PC-9 (cell line): ENCODE results near the gene SNORC. TPM values are rescaled to one million over a fixed set of nuclear protein-coding genes. Genes with fewer than 3 reads are reported as not detected.
"Not testable (repeated sequence)": the region's sequence is repeated elsewhere in the genome, so short reads cannot be mapped to it uniquely, and the experiment has no call there.

Experiments used
- BruUV-seq: library from RNA; stranded (reverse); fragments of 400-500 nt; replicated peaks from 2 replicates; lab custom pipeline; 2021; lab: Mats Ljungman, UMichigan
- CTCF ChIA-PET: fragments of 300-600 bp; sonication (Branson Sonifier 250); formaldehyde crosslinking; loops from one replicate; lab custom pipeline; 2022; ENCODE audit warnings: antibody characterized with exemption; lab: Charles Lee
- POLR2A ChIA-PET: fragments of 300-600 bp; sonication (Branson Sonifier 250); formaldehyde crosslinking; loops from one replicate; lab custom pipeline; 2022; ENCODE audit warnings: antibody characterized with exemption; ENCODE audit not compliant: unreplicated experiment; lab: Charles Lee
- DNase-seq, 2 experiments: peaks; one replicate each; pipeline versions ENCODE4 v3.0.0 to v3.0.0-alpha.2; 2015 to 2022; ENCODE audit warnings: mixed read lengths in 1 of 2
- H2AFZ ChIP-seq: fragments of 200-600 bp; sonication (generic); 2 replicates; pipeline ENCODE4 v1.8.1; 2017; ENCODE audit warnings: antibody characterized with exemption
- H3F3A ChIP-seq: fragments of 200-600 bp; sonication (generic); 2 replicates; pipeline ENCODE4 v1.8.1; 2017; ENCODE audit warnings: antibody characterized with exemption, mild to moderate bottlenecking, low read depth; ENCODE audit not compliant: insufficient read depth
- H3K27ac ChIP-seq: fragments of 200-600 bp; sonication (generic); 2 replicates; pipeline ENCODE4 v1.6.1; 2016; ENCODE audit warnings: mixed run types
- H3K27me3 ChIP-seq: fragments of 200-600 bp; sonication (generic); 2 replicates; pipeline ENCODE4 v1.6.1; 2016; ENCODE audit warnings: low read depth, mixed run types; ENCODE audit not compliant: insufficient read depth
- H3K36me3 ChIP-seq: fragments of 200-600 bp; sonication (generic); 2 replicates; pipeline ENCODE4 v1.6.1; 2016; ENCODE audit warnings: low read depth, mixed run types
- H3K4me1 ChIP-seq: fragments of 200-600 bp; sonication (generic); replicated peaks from 2 replicates; pipeline ENCODE4 v1.6.1; 2016; ENCODE audit warnings: mixed run types; ENCODE audit not compliant: insufficient read depth
- H3K4me2 ChIP-seq: fragments of 200-600 bp; sonication (generic); 2 replicates; pipeline ENCODE4 v1.6.1; 2017; ENCODE audit warnings: mixed run types
- H3K4me3 ChIP-seq: fragments of 200-600 bp; sonication (generic); 2 replicates; pipeline ENCODE4 v1.6.1; 2016; ENCODE audit warnings: mixed run types
- H3K79me2 ChIP-seq: fragments of 200-600 bp; sonication (generic); 2 replicates; pipeline ENCODE4 v1.6.1; 2017; ENCODE audit warnings: low read depth, mixed run types
- H3K9me2 ChIP-seq: fragments of 200-600 bp; sonication (generic); 2 replicates; pipeline ENCODE4 v1.8.1; 2017; ENCODE audit warnings: mild to moderate bottlenecking; ENCODE audit not compliant: insufficient read depth
- H3K9me3 ChIP-seq: fragments of 200-600 bp; sonication (generic); 2 replicates; pipeline ENCODE4 v1.8.1; 2016; ENCODE audit warnings: low read depth; ENCODE audit not compliant: insufficient read depth
- H4K20me1 ChIP-seq: fragments of 200-600 bp; sonication (generic); 2 replicates; pipeline ENCODE4 v1.8.1; 2017; ENCODE audit not compliant: insufficient read depth
- CTCF ChIP-seq: fragments of 200-600 bp; sonication (generic); conservative IDR thresholded peaks from 2 replicates; pipeline ENCODE4 v1.6.1; 2017; ENCODE audit warnings: mixed run types, antibody characterized with exemption, mild to moderate bottlenecking, moderate library complexity
- EZH2 ChIP-seq: fragments of 200-600 bp; sonication (generic); IDR thresholded peaks from 2 replicates; pipeline ENCODE4 v1.8.0; 2017; ENCODE audit warnings: antibody characterized with exemption, low read depth
- intact Hi-C: fragments of 100-400 bp; cut with micrococcal nuclease; formaldehyde crosslinking; loops from one replicate; pipeline ENCODE4 v1.10.0; 2022; ENCODE audit not compliant: unreplicated experiment
- total RNA-seq: library from RNA; stranded (reverse); gene quantifications from 2 replicates; pipeline ENCODE4 v1.2.3, GENCODE V29; 2021

Gene SNORC
- total RNA-seq, 1 experiment from 2014 or later: 10.4 TPM

- BruUV-seq, POLR2A ChIA-PET, H3K79me2 ChIP-seq, intact Hi-C loops, H3K4me2 ChIP-seq, H3K9me3 ChIP-seq, H3K27me3 ChIP-seq, H3F3A ChIP-seq, H4K20me1 ChIP-seq, H3K9me2 ChIP-seq, DNase-seq, H2AFZ ChIP-seq, H3K4me3 ChIP-seq, CTCF ChIA-PET, H3K27ac ChIP-seq, H3K36me3 ChIP-seq: not testable (repeated sequence)
- H3K4me1 ChIP-seq: peaks cover 15% of the 10 kb centered on the region
These were observed 37.6 kb downstream of the SNORC start for GRCh38 chr2:232907718-232908085.

- Histone ChIP-seq H3K9me3 (peaks cover 3% of the 10 kb centered on the region; the same call in 1 of the 2 replicates), H3K27ac (no peak overlapping the region), H2AFZ (no peak overlapping the region), H3F3A (0 out of 2 replicates have a peak, but pooled peaks cover 2% of the 10 kb centered on the region), H3K4me2 (no peak overlapping the region), H4K20me1 (no peaks in the 10 kb centered on the region), H3K4me1 (peaks cover 5% of the 10 kb centered on the region; the same call in 1 of the 2 replicates), H3K4me3 (no peak overlapping the region), H3K36me3 (no peaks in the 10 kb centered on the region), H3K9me2 (no peaks in the 10 kb centered on the region), H3K27me3 (no peaks in the 10 kb centered on the region), H3K79me2 (no peaks in the 10 kb centered on the region)
- no peak for TF ChIP-seq EZH2
- no peak for TF ChIP-seq CTCF
- no peak for DNase-seq
- BruUV-seq: no TSS peak
- ChIA-PET CTCF (no interaction called here), POLR2A (no interaction called here)
- intact Hi-C loops: no loop called here
These were observed 38.6 kb downstream of the SNORC start for GRCh38 chr2:232908695-232909094.

GRCh38 chr2:232910376-232910775 lies 40.3 kb downstream of the SNORC start:
- no peak overlapping the region for H3K4me3 ChIP-seq
- POLR2A ChIA-PET: no interaction called here
- H3F3A ChIP-seq: 0 out of 2 replicates have a peak, but pooled peaks cover 2% of the 10 kb centered on the region
- DNase-seq: no peak
- no peak overlapping the region for H3K27ac ChIP-seq
- CTCF ChIA-PET: interaction anchor here (0.6 kb wide), 1 partner anchor 187 kb away, joined by 3 read pairs; no protein-coding TSS in a partner anchor
- no peaks in the 10 kb centered on the region for H3K4me1 ChIP-seq
- no peak overlapping the region for H3K4me2 ChIP-seq
- no peaks in the 10 kb centered on the region for H3K27me3 ChIP-seq
- intact Hi-C loops: no loop called here
- no peaks in the 10 kb centered on the region for H3K9me2 ChIP-seq
- H3K36me3 ChIP-seq: no peaks in the 10 kb centered on the region
- H3K9me3 ChIP-seq: peaks cover 3% of the 10 kb centered on the region; the same call in 1 of the 2 replicates
- no TSS peak for BruUV-seq
- TF ChIP-seq CTCF (no peak), EZH2 (no peak)
- H2AFZ ChIP-seq: no peak overlapping the region
- H4K20me1 ChIP-seq: no peaks in the 10 kb centered on the region
- H3K79me2 ChIP-seq: no peaks in the 10 kb centered on the region

GRCh38 chr2:232911712-232912277 lies 41.7 kb downstream of the SNORC start:
- POLR2A ChIA-PET: no interaction called here
- Histone ChIP-seq H3F3A (0 out of 2 replicates have a peak, but pooled peaks cover 2% of the 10 kb centered on the region), H4K20me1 (no peaks in the 10 kb centered on the region), H3K9me3 (peaks cover 3% of the 10 kb centered on the region; the same call in 1 of the 2 replicates), H3K4me2 (no peak overlapping the region), H3K27ac (no peak overlapping the region), H3K79me2 (no peaks in the 10 kb centered on the region), H3K9me2 (no peaks in the 10 kb centered on the region), H3K27me3 (no peaks in the 10 kb centered on the region), H3K4me1 (no peaks in the 10 kb centered on the region), H2AFZ (no peak overlapping the region), H3K4me3 (no peak overlapping the region), H3K36me3 (no peaks in the 10 kb centered on the region)
- no peak for TF ChIP-seq CTCF
- no peak for TF ChIP-seq EZH2
- no TSS peak for BruUV-seq
- intact Hi-C loops: no loop called here
- CTCF ChIA-PET: no interaction called here
- no peak for DNase-seq
